Mesothelial cell of epicardium (in vitro differentiated cells): ENCODE data around the gene BICRA. TPM values are rescaled to one million over a fixed set of nuclear protein-coding genes. Genes with fewer than 3 reads are reported as not detected.

Source experiments
- DNase-seq, 2 experiments: peaks; one replicate each; pipeline ENCODE4 v3.0.0; 2021; ENCODE audit warnings: low spot score in 2 of 2; ENCODE audit not compliant: unreplicated experiment in 2 of 2
- H3K27ac Mint-ChIP-seq: 2 replicates; pipeline ENCODE4 v1.8.0; 2021; ENCODE audit warnings: mixed read lengths
- H3K27me3 Mint-ChIP-seq: 2 replicates; pipeline ENCODE4 v1.8.0; 2021; ENCODE audit warnings: low read depth, mixed read lengths
- H3K36me3 Mint-ChIP-seq: 2 replicates; pipeline ENCODE4 v1.8.0; 2021; ENCODE audit warnings: mixed read lengths
- H3K4me1 Mint-ChIP-seq: 2 replicates; pipeline ENCODE4 v1.8.0; 2021; ENCODE audit warnings: mixed read lengths
- H3K4me3 Mint-ChIP-seq: 2 replicates; pipeline ENCODE4 v1.8.0; 2021; ENCODE audit warnings: mild to moderate bottlenecking, moderate library complexity, mixed read lengths
- H3K9me3 Mint-ChIP-seq: 2 replicates; pipeline ENCODE4 v1.8.0; 2021; ENCODE audit warnings: mixed read lengths
- CTCF ChIP-seq: fragments of 200-600 bp; sonication (generic); IDR thresholded peaks from one replicate; pipeline ENCODE4 v1.5.0; 2021; ENCODE audit warnings: antibody characterized with exemption; ENCODE audit not compliant: unreplicated experiment
- total RNA-seq: library from RNA; stranded (reverse); gene quantifications from 3 replicates; pipeline ENCODE4 v1.2.1, GENCODE V29; 2021

BICRA gene
- total RNA-seq, 1 donor from 2014 or later: 36.9 TPM

DNA sequence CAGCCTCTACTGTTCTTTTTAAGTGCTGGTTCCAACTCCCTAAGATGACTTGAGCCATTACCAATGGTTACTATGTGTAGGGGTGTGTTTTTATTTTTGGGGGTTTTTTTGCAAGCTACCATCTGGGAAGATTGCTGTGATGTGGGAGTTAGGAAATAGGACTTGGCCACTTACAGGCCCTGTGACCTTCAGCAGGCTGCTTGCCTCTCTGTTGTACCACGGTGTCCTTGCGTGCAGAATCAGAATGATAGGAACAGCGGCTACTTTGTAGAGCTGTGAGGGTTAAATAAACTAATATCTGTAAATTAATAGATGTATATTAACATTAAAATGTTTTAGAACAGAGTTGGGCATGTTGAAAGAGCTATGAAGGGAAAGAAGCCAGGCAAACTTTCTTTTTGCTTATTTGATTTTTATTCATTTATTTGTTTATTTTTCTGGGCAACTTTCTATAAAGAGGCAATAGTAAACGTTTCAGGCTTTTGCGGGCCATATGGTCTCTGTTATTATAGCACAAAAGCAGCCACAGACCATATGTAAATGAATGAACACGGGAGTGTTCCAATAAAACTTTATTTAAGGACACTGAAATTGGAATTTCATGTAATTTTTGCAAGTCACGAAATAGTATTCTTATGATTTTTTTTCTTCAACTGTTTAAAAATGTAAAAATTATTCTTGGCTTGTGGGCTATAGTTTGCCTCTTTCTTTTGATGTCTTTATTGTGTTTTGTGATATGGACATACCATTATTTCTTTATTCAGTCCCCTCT is 77.9 kb downstream of the BICRA start:
- no peaks in the 10 kb centered on the region for H3K9me3 Mint-ChIP-seq
- H3K4me3 Mint-ChIP-seq: no peak overlapping the region
- no peaks in the 10 kb centered on the region for H3K4me1 Mint-ChIP-seq
- TF ChIP-seq CTCF: no peak
- DNase-seq: no peak
- H3K27me3 Mint-ChIP-seq: no peaks in the 10 kb centered on the region
- H3K36me3 Mint-ChIP-seq: peaks cover 31% of the 10 kb centered on the region
- H3K27ac Mint-ChIP-seq: no peak overlapping the region

DNA sequence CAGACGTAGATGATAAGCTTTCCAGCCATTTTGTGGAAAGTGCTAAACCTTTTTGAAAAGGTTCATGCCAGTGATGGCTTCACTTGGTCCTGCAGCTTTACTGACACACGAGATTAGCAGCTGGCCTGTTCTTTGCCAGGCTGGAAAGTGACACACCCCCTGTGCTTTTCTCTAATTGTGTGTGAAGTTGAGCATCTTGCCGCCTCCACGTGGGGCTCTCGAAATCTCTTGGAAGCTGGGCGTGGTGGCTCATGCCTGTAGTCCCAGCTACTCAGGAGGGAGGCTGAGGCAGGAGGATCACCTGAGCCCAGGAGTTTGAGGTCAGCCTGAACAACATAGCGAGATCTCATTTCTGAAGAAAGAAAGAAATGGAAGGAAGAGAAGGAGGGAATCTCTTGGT is 79.0 kb downstream of the BICRA start:
- Mint-ChIP-seq H3K27me3 (no peaks in the 10 kb centered on the region), H3K4me3 (no peak overlapping the region), H3K4me1 (no peaks in the 10 kb centered on the region), H3K36me3 (peaks cover 32% of the 10 kb centered on the region), H3K9me3 (no peaks in the 10 kb centered on the region), H3K27ac (no peak overlapping the region)
- no peak for DNase-seq
- TF ChIP-seq CTCF: no peak

DNA sequence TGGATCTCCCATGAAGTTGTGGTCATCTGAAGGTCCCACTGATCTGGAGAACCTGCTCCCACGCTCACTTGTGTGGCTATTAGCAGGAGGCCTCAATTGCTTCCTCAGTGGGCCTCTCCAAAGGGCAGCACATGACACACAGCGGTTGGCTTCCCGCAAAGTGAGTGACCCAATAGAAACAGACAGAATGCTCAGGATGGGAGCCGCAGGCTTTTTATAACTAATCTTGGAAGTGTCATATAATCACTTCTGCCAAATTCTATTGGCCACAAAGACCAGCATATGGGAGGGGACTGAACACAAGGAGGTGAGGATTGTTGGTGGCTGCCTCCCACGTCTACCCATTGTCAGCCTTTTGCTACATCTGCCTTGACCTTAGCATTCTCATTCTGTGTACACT is 82.2 kb downstream of the BICRA start:
- no peak overlapping the region for H3K27ac Mint-ChIP-seq
- no peaks in the 10 kb centered on the region for H3K9me3 Mint-ChIP-seq
- no peak overlapping the region for H3K4me3 Mint-ChIP-seq
- no peak for TF ChIP-seq CTCF
- no peaks in the 10 kb centered on the region for H3K4me1 Mint-ChIP-seq
- no peak for DNase-seq
- no peaks in the 10 kb centered on the region for H3K27me3 Mint-ChIP-seq
- H3K36me3 Mint-ChIP-seq: peaks cover 31% of the 10 kb centered on the region

DNA sequence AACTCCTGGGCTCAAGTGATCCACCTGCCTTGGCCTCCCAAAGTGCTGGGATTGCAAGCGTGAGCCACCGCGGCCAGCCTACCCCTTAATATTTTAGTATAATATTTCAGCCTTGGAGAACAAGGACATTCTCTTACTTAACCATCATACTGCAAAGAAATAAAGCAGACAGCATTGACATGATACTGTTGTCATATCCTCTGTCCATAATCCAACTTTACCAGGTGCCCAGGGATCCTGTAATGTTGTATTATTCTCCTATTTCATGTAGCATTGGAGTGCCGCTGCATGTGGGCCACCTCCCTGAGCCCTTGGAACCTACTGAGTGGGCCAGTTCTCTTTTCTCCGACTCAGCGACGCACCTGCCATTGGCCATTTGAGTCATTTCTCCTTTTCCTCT is 82.8 kb downstream of the BICRA start:
- peaks cover 28% of the 10 kb centered on the region for H3K36me3 Mint-ChIP-seq
- no peaks in the 10 kb centered on the region for H3K4me1 Mint-ChIP-seq
- DNase-seq: no peak
- H3K27ac Mint-ChIP-seq: no peak overlapping the region
- no peaks in the 10 kb centered on the region for H3K9me3 Mint-ChIP-seq
- no peaks in the 10 kb centered on the region for H3K27me3 Mint-ChIP-seq
- no peak for TF ChIP-seq CTCF
- H3K4me3 Mint-ChIP-seq: no peak overlapping the region

DNA sequence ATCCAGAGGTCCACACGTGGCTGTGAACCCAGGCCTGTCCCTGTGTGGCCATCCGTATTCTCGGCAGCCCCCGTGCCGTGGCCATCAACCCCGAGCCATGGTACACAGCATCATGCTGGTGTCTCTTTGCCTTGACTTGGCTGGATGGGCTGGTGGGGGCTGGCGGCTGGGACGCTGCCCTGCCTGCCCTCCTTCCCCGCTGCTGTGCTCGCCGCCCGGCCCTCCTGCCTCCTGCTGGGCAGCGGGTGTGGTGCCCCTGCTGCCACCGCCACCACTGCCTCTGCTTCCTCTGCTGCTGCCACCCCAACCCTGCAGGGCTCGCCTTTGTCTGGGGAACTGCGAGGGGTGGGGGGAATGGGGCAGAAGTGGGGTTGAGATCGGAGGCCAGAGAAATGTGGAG is 84.6 kb downstream of the BICRA start:
- H3K27me3 Mint-ChIP-seq: no peaks in the 10 kb centered on the region
- no peak overlapping the region for H3K4me3 Mint-ChIP-seq
- peaks cover 23% of the 10 kb centered on the region for H3K36me3 Mint-ChIP-seq

More for the DNA sequence above, 84.6 kb downstream of the BICRA start:
- Mint-ChIP-seq H3K9me3 (no peaks in the 10 kb centered on the region), H3K4me1 (no peaks in the 10 kb centered on the region), H3K27ac (no peak overlapping the region)
- TF ChIP-seq CTCF: no peak
- no peak for DNase-seq
